ENCODE results near the gene FAM9C.
A peak's percentile ranks its signal among the peaks of the same experiment; 100 is the strongest.

FAM9C gene

GRCh38 chrX:13007519-13008188, 36.8 kb downstream of the FAM9C start:
- peak; percentile 82 for ATAC-seq

GRCh38 chrX:13005661-13006473, 38.6 kb downstream of the FAM9C start:
- TF ChIP-seq CSDC2 (CRISPR knock-in tag; IDR thresholded peaks at IDR 0.05): no peak
- TF ChIP-seq ZC3H10 (CRISPR knock-in tag; IDR thresholded peaks at IDR 0.05): no peak
- no peak for TF ChIP-seq PPARA (CRISPR knock-in tag; IDR thresholded peaks at IDR 0.05; ENCODE audit: borderline replicate concordance)
- no peak for TF ChIP-seq BACH2 (CRISPR knock-in tag; IDR thresholded peaks at IDR 0.05; ENCODE audit: borderline replicate concordance)
- TF ChIP-seq PATZ1 (CRISPR knock-in tag; IDR thresholded peaks at IDR 0.05; ENCODE audit: borderline replicate concordance): no peak
- TF ChIP-seq GLIS3 (CRISPR knock-in tag; IDR thresholded peaks at IDR 0.05): no peak
- no peak for TF ChIP-seq SNAI2 (CRISPR knock-in tag; IDR thresholded peaks at IDR 0.05)
- TF ChIP-seq ZFP3 (CRISPR knock-in tag; IDR thresholded peaks at IDR 0.05): no peak
- TF ChIP-seq POU6F1 (CRISPR knock-in tag; IDR thresholded peaks at IDR 0.05; ENCODE audit: borderline replicate concordance, low read depth): no peak
- TF ChIP-seq TOX (CRISPR knock-in tag; IDR thresholded peaks at IDR 0.05; ENCODE audit: borderline replicate concordance): no peak
- TF ChIP-seq ZNF565 (CRISPR knock-in tag; conservative IDR thresholded peaks at IDR 0.05; ENCODE audit: low read depth): no peak
- no peak for TF ChIP-seq ZFP30 (CRISPR knock-in tag; IDR thresholded peaks at IDR 0.05)
- no peak for TF ChIP-seq ESRRG (CRISPR knock-in tag; IDR thresholded peaks at IDR 0.05)
- TF ChIP-seq TSHZ2 (CRISPR knock-in tag; IDR thresholded peaks at IDR 0.05): no peak
- no peak for TF ChIP-seq ISL1 (CRISPR knock-in tag; IDR thresholded peaks at IDR 0.05)
- TF ChIP-seq CREB5 (CRISPR knock-in tag; IDR thresholded peaks at IDR 0.05; ENCODE audit: low read depth): no peak
- no peak for TF ChIP-seq RARB (CRISPR knock-in tag; IDR thresholded peaks at IDR 0.05)
- TF ChIP-seq ZNF8 (CRISPR knock-in tag; IDR thresholded peaks at IDR 0.05): no peak
- no peak for TF ChIP-seq ARNTL (CRISPR knock-in tag; IDR thresholded peaks at IDR 0.05; ENCODE audit: borderline replicate concordance, low read depth)
- TF ChIP-seq CSRNP3 (CRISPR knock-in tag; IDR thresholded peaks at IDR 0.05): no peak

More at GRCh38 chrX:13007519-13008188, 36.8 kb downstream of the FAM9C start:
- no peak for TF ChIP-seq TSHZ2 (CRISPR knock-in tag; IDR thresholded peaks at IDR 0.05)
- no peak for TF ChIP-seq SNAI2 (CRISPR knock-in tag; IDR thresholded peaks at IDR 0.05)
- TF ChIP-seq ISL1 (CRISPR knock-in tag; IDR thresholded peaks at IDR 0.05): 0 out of 2 replicates have a peak, but pooled peaks have one; percentile 12

More at GRCh38 chrX:13005661-13006473, 38.6 kb downstream of the FAM9C start:
- peak; percentile 47 for ATAC-seq
